GM12874 (cell line): ENCODE measurements around the gene BGN.

Experiments
- TF ChIP-seq, protein P1 (sequence below): IDR thresholded peaks from 2 replicates; pipeline ENCODE4 v1.5.1; 2011; ENCODE audit warnings: low read depth, mild to moderate bottlenecking, control low read depth, low read length, moderate library complexity; ENCODE audit not compliant: insufficient read depth

Gene BGN

DNA sequence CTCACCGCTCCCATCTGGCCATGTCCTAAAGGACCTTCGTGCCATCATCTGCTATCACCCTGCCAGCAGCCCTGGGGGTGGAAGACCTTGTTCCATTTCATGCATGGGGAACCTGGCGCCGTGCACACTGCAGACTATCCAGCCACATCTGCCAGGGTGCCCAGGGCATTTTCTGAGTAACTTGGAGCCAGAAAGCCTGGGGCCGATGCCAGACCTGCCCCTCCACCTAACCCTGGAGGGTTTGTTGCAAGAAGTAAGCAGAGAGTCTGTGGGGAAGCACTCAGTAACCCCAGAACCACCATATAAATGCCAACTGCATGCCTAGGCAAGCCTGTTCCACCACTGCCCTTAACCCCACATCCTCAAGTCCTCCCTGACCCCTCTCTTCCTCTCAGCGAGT, 31.7 kb upstream of the BGN start:
- TF ChIP-seq, protein P1, sequence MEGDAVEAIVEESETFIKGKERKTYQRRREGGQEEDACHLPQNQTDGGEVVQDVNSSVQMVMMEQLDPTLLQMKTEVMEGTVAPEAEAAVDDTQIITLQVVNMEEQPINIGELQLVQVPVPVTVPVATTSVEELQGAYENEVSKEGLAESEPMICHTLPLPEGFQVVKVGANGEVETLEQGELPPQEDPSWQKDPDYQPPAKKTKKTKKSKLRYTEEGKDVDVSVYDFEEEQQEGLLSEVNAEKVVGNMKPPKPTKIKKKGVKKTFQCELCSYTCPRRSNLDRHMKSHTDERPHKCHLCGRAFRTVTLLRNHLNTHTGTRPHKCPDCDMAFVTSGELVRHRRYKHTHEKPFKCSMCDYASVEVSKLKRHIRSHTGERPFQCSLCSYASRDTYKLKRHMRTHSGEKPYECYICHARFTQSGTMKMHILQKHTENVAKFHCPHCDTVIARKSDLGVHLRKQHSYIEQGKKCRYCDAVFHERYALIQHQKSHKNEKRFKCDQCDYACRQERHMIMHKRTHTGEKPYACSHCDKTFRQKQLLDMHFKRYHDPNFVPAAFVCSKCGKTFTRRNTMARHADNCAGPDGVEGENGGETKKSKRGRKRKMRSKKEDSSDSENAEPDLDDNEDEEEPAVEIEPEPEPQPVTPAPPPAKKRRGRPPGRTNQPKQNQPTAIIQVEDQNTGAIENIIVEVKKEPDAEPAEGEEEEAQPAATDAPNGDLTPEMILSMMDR: no peak

DNA sequence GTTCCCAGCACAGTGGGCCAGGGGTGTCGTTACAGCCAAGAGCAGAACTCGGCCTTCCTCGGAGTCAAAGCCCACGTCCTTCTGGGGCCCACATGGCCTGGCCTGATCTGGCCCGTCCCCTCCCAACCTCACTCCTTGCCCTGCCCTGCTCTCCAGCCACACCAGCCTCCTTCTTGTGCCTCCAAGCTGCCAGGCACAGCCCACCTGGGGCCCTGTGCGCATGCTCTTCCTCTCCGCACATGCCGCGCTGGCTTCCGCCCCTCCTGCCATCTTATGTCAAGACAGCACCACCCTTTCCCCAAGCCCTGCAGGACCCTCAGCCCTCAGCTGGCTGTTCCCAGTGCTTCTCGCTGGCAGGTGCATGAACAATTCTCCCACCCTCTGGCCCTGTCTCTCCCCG, 31.2 kb upstream of the BGN start:
- TF ChIP-seq, protein P1: no peak

DNA sequence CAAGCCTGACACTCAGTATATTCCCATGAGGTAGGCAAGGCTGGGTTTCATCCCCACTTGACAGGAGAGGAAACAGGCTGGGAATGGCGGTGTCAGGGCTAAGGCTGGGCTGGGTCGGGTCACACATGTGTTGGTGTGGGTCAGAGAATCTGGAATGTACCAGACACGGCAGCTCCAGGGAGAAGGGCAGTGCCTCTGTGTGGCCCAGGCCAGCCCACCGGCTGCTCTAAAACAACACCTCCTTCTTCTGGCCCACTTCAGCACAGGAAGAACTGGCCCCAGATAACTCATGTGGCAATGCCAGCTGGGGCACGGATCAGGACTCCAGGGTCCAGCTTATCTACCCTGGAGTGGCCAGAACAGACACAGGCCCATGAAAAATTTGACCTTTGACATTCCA, 30.7 kb upstream of the BGN start:
- TF ChIP-seq, protein P1: no peak

DNA sequence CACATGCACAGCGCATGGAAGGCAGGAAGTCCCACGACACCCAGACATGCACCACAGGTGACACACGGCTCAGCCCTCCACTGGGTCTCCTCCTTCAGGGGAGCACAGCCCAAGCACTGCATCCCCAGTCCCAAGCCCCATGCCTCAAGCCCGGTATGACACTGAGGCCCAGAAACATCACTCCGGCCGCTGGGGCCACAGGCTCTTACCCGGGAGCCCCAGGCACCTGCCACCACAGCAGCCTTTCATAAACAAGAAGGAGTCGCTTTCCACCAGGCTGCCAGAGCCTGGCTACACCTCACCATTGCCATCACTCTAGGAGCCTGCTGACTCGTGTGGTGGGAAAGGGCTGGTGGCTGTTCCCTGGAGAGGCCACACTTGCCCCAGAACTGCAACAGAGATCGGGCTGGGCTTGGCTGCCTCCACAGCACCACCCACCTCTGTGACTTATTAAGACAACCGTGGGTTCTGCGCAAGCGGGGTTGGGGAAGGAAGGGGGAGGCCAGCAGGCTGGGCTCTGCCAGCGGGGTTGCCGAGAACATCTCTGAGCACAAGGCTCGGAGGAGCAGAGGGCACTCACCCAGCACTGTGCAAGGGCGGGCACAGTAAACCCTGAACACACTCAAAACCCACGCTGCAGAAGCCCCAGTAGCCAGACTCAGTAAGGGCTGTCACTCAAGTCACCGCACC, 28.9 kb upstream of the BGN start:
- TF ChIP-seq, protein P1: no peak

DNA sequence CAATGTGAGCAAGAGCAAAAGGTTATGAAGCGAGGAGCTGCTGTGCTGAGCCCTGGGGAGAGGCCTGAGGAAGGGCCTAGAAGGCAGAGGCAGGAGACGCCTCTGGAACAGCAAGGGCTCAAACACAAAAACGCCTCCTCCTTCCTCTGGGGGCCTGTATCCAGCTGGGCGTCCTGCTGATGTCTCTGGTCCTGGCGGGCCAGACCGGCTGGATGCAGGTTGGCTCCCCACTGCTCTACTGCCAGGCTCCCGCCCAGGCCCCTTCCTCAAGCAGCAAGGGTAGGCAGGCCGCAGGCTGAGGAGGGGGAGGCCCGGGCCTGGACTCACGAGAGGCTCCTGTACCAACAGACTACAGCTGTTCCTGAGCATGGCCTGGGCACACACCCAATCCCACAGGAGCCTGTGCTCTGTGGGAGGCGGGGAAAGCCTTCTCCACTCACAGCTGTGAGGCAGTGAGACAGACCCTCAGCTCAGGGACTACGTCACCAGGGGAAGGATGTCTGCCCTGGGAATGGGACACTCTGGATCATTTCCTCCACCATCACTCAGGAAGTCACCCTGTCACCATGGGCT, 26.7 kb upstream of the BGN start:
- TF ChIP-seq, protein P1: no peak

DNA sequence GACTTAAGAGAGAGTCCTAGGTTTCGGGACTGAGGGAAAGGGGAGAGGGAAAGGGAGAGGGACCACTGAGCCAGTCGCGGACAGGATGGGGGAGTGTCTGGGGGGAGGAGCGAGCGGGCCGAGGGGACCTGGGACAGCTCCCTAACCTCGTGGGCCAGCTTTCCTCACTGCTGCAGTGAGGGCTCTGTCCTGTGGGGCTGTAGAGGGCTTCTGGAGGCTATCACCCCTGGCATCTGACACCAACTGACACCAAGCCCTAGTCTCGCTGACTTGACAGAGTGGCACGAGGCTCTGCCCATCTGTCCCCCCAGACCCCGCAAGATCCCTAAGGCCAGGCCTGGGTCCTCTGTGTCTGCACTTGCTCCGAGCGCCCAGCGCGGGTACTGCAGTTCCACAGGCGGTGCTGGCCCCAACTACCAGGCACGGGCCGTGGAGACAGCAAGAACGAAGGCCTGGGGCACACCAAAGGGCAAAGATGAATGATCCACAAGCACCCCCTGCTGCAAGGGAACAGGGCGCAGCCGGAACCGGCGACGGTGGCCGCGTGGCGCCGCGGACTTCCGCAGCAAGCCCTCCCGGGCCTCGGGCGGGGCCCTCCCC, 24.9 kb upstream of the BGN start:
- TF ChIP-seq, protein P1: peak; percentile 6; the same call in 1 of the 2 replicates

DNA sequence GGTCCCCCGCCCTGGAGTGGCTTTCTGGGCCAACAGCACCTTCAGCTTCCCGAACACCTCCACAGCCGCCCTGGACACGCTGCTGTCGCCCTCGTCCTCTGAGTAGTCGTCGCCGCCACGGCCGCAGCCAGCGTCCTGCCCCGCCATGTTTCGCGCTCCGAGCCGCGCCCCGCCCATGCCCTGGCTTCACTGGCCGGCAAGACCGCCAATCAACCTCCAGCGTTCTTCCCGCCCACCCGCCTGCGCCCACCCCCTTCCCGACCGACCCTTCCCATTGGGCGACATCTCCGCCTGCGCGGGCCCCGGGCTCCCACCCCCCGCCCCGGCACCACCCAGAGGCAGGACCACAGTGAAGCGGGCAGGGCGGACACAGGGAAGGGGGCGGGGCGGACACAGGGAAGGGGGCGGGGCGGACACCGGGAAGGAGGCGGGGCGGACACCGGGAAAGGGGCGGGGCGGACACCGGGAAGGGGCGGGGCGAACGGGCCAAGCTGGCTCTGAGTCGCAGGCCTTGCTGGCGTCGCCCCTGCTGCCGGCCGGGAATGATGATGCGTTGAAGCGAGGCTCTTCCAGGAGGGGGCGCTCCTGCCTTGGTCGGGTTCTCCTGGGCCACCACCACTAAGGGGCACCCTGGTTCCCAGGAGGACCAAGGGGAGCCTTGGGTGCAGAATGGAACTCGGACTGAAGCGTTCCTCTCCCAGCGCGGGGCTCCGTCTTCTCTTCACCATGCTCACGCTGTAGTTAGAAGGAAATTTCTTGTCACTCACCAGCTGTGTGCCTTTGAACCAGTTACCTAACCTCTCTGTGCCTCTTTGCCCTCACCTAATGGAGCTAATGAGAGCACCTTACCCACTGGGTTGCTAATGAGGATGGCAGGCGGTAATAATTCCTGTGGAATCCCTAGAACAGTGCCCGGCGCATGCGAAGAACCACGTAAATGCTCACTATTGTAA, 24.1 kb upstream of the BGN start, which contains the start of gene HAUS7:
TSS of gene HAUS7 (minus strand) at position 166 of the 953 bp plus-strand sequence. CDS start at position 147, 19 bp downstream.
- TF ChIP-seq, protein P1: peak; percentile 72
